ENCODE measurements around the gene ZNF862. TPM values are rescaled to one million over a fixed set of nuclear protein-coding genes. Genes with fewer than 3 reads are reported as not detected.

Gene ZNF862
- polyA plus RNA-seq, 3 donors: 17.1 to 19.9 (median 17.5) TPM

DNA sequence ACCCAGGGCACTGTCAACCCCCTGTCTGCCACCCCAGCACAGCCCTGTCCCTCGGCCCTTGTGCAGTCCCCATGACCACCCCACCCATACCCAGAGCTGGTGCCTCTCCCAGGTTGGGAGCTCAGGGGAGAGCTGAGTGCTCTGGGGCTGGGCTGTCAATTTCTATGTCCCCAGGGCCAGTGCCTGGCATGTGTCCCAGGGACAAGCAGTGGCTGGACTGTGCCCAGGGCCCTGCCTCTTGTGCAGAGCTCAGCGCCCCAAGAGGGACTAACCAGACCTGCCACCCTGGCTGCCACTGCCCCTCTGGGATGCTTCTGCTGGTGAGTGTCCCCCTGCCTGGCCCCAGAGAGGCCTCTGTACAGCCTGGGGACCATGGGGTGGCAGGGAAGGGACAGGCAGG, 29.0 kb upstream of the ZNF862 start:
- no peak for DNase-seq (ENCODE audit: low read depth in 3 of 3, low spot score in 2 of 3)

DNA sequence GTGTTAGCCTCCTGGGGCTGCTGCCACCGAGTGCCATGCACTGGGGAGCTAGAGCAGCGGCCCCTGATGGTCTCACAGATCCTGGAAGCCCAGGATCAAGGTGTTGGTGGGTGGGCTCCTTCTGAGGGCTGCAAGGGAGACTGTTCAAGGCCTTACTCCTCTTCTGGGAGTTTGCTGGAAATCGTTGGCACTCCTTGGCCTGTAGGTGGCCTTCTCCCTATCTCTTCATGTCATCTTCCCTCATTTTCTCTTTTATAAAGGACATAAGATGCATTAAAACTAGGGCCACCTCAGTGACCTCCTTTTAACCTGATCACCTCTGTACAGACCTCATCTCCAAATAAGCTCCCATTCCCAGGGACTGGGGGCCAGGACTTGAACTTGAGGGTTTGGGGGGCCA, 27.0 kb upstream of the ZNF862 start:
- no peak for DNase-seq (ENCODE audit: low read depth in 3 of 3, low spot score in 2 of 3)

DNA sequence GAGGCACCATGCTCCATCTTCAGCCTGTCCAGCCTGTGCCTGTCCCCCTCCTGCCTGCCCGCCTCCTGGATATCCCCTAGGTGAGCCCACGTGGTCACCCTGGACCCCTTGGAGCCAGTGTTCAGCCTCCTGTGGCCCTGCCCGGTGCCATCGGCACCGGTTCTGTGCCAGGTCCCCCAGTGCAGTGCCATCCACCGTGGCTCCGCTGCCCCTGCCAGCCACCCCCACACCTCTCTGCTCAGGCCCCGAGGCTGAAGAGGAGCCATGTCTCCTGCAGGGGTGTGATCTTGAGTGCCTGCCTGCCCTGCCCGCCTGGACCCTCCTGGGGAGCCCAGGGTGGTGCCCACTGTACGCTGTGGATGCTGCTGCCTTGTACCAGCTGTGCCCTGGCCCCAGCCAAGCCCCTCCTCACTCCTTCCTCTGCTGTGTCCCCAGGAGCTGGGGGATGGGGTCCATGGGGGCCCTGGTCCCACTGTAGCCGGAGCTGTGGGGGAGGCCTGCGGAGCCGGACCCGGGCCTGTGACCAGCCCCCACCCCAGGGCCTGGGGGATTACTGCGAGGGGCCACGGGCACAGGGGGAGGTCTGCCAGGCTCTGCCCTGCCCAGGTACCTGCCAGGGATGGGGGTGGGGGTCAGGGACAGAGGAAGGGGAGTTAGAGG, 26.2 kb upstream of the ZNF862 start:
- no peak for DNase-seq (ENCODE audit: low read depth in 3 of 3, low spot score in 2 of 3)

DNA sequence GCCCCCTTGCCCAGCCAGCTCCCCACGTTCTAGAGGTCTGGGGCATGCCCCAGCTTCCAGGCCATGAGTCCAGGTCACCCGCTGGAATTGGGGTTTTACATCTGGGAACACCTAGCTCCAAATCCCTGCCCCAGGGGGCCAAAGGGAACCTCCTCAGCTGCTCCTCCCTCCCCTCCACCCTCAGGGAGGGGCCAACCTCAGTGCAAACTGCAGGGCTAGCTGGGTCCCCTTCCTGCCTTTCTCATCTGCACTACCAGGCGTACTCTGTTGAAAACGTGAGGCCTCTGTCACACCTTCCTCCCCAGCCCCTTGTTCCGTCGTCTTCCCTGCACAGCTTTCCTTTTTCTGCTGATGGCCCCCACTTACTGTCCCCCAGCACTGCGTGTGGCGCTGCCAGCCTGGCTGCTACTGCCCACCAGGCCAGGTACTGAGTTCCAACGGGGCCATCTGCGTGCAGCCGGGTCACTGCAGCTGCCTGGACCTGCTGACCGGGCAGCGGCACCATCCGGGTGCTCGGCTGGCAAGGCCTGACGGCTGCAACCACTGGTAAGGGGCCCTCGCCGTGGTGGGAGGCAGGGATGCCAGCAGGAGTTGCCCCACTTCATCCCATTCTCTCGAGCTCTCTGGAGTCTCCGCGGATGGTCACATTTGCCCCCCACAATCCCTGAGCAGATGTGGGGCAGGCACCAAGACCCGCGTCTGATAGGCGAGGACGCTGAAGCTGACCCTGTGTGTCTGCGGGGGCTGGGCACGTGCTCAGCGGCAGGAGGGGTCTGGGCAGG, 24.7 kb upstream of the ZNF862 start:
- DNase-seq (ENCODE audit: low read depth in 3 of 3, low spot score in 2 of 3): no peak

DNA sequence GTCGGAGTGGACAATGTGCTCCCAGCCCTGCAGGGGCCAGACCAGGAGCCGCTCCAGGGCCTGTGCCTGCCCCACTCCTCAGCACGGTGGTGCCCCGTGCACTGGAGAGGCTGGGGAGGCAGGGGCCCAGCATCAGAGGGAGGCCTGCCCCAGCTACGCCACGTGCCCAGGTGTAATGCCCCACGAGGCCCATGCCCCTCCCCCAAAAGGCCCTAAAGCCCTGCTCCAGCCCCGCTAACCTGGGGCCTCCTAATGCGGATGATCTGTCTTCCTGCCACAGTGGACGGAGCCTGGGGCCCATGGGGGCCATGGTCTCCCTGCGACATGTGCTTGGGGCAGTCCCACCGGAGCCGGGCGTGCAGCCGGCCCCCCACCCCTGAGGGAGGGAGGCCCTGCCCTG, 23.7 kb upstream of the ZNF862 start:
- no peak for DNase-seq (ENCODE audit: low read depth in 3 of 3, low spot score in 2 of 3)

DNA sequence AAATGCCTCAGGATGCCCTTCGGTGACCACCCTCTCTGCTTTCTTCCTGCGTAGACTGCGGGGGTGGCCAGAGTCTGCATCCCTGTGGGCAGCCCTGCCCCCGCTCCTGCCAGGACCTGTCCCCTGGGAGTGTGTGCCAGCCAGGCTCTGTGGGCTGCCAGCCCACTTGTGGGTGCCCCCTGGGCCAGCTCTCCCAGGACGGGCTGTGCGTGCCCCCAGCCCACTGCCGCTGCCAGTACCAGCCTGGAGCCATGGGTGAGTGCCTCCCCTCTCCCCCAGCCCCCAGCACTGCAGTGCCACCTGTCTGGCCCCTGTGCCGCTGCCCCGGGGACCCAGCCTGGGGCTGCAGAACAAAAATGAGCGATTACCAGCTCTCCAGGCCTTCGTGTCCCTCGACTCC, 23.1 kb upstream of the ZNF862 start:
- DNase-seq (ENCODE audit: low read depth in 3 of 3, low spot score in 2 of 3): no peak

DNA sequence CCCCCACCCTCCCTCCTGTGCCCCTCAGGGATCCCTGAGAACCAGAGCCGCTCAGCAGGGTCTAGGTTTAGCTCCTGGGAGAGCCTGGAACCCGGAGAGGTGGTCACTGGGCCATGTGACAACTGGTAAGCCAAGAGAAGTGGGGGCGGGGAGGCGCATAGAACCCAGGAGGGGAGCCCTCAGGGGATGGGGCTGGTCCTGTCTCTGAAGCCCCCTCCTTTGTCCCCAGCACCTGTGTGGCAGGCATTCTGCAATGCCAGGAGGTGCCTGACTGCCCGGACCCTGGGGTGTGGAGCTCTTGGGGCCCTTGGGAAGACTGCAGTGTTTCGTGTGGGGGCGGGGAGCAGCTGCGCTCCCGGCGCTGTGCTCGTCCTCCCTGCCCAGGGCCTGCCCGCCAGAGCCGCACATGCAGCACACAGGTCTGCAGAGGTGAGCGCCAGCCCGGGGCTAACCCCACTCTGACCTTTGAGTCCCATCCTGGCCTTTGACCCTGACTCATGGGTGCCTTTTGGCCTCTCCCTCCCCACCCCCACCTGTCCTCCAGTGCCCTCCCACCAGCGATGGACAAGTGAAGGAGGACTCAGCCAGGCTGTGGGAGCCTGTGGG, 22.4 kb upstream of the ZNF862 start:
- DNase-seq (ENCODE audit: low read depth in 3 of 3, low spot score in 2 of 3): no peak

DNA sequence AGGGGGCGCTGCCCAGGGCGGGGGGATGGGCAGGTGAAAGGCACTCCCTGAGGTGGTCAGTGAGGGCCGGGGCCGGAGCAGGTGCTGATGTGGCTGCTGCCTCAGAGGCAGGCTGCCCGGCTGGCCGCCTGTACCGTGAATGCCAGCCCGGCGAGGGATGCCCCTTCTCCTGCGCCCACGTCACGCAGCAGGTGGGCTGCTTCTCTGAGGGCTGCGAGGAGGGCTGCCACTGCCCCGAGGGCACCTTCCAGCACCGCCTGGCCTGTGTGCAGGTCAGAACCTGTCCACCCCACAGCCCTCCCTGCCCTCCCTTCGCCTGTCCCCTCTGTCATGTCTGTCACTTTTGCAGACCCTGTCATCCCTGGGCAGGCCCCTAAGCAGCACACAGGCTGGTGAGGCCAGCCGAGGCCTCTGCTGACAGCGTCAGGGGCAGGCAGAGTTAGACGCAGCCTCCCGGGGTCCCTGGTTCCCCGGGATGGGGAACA, 21.9 kb upstream of the ZNF862 start:
- DNase-seq (ENCODE audit: low read depth in 3 of 3, low spot score in 2 of 3): no peak

DNA sequence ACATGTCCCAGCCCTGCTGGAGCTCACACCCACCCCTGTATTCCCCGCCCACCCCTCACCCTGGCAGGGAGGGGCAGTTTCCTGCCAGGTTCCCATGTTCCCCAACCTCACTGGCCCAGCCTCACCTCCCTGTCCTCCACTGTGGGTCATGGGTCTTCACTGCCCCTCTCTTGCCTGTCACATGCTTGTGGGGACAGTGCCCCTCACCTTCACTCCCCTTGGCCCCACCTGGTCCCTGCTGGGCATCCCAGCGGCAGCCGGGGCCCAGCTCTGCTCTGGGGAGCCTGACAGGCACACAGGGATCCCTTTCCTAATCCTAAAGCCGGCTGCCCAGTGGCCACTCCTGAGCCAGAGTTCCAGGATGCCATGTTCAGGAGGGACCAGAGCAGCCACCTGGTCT, 21.4 kb upstream of the ZNF862 start:
- no peak for DNase-seq (ENCODE audit: low read depth in 3 of 3, low spot score in 2 of 3)

DNA sequence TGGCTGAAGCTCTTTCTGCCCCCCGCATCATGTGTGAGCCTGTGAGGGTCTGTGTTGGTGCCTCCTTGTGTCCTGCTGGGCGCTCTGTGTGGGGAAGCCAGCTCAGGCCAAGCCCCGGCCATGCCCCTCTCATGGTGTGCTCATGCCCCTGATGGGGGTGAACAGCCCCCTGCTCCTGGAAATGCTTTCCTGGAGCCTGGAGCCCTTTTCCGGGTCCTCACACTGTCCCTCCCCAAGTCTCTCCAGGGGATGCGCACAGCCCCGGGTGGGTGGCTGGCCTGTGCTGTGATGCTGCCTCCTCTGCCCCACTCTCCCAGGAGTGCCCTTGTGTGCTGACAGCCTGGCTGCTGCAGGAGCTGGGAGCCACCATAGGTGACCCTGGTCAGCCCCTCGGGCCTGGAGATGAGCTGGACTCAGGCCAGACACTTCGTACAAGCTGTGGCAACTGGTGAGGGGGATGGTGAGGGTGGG, 20.8 kb upstream of the ZNF862 start:
- DNase-seq (ENCODE audit: low read depth in 3 of 3, low spot score in 2 of 3): no peak

DNA sequence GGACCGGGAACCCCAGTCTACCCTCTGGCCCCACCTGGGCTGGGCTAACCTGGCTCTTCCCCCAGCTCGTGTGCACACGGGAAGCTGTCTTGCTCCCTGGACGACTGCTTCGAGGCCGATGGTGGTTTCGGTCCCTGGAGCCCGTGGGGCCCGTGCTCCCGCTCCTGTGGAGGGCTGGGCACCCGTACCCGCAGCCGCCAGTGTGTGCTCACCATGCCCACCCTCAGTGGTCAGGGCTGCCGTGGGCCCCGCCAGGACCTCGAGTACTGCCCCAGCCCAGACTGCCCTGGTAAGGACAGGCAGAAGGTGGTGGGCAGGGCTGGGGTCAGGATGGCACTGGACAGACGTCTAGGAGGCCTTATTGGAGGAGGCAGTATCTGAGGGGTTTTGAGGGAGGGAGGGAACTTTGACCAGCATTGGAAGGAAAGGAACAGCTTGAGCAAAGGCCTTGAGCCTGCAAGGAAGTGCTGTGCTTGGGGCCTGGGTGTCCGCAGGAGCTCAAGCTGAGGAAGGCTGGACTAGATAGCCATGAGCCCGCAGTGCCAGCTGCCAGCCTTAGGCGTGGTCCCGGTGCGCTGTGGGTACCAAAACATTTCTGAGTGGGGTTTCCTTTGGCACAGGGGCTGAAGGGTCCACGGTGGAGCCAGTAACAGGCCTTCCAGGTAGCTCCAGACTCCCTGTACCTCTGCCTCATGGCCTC, 20.2 kb upstream of the ZNF862 start:
- DNase-seq (ENCODE audit: low read depth in 3 of 3, low spot score in 2 of 3): no peak

DNA sequence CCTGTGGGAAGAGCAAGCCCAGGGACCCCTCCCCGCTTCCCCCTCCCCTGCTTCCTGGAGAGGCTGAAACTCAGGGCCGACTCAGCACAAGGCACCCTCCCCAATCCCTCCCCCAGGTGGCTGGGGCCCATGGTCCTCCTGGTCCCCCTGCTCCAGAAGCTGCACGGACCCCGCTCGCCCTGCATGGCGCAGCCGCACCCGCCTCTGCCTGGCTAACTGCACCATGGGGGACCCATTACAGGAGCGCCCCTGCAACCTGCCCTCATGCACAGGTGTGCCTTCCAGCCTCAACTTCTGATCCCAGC, 19.7 kb upstream of the ZNF862 start:
- DNase-seq (ENCODE audit: low read depth in 3 of 3, low spot score in 2 of 3): no peak

DNA sequence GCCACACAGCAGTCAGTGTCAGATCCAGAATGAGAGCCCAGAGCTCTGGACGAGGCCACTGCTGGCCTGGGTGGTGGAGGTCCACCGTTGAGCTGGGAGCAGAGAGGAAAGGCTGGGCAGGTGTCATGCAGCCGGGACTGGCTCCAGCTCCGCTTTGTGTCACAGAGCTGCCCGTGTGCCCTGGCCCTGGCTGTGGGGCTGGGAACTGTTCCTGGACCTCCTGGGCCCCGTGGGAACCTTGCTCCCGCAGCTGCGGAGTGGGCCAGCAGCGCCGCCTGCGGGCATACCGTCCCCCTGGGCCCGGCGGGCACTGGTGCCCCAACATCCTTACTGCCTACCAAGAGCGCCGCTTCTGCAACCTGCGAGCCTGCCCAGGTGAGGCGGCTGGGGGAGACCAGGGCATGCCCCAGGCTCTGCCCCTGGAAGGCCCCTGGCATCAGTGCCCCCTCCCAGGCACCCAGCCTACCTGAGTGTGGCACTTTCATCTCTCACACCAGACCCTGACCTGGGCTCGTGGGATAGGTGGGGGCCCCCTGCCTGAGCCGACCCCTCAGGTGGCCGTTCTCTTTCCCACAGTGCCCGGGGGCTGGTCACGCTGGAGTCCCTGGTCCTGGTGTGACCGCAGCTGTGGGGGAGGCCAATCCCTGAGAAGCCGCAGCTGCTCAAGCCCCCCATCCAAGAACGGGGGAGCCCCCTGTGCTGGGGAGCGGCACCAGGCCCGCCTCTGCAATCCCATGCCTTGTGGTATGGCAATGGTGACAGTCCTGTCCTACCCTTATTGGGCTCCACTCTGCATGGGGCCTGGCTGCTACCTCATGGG, 18.8 kb upstream of the ZNF862 start:
- no peak for DNase-seq (ENCODE audit: low read depth in 3 of 3, low spot score in 2 of 3)

DNA sequence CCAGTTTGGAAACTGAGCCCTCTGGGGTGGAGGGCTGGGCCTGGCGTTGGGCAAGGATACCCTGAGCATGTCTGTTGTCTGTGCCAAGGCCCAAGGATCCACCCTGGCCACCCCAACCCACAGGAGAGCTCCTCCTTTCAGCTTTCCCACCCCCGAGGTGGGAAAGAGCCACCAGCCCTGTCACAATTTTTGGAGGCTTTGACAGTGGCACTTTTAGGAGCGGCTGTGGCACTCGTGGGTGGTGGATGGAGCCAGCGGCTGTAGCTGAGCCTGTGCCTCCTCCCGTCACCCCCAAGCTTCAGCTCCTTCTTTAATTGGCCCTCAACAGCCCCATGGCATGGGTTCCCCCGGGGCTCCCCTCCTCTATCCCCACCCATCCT, 18.2 kb upstream of the ZNF862 start:
- no peak for DNase-seq (ENCODE audit: low read depth in 3 of 3, low spot score in 2 of 3)

DNA sequence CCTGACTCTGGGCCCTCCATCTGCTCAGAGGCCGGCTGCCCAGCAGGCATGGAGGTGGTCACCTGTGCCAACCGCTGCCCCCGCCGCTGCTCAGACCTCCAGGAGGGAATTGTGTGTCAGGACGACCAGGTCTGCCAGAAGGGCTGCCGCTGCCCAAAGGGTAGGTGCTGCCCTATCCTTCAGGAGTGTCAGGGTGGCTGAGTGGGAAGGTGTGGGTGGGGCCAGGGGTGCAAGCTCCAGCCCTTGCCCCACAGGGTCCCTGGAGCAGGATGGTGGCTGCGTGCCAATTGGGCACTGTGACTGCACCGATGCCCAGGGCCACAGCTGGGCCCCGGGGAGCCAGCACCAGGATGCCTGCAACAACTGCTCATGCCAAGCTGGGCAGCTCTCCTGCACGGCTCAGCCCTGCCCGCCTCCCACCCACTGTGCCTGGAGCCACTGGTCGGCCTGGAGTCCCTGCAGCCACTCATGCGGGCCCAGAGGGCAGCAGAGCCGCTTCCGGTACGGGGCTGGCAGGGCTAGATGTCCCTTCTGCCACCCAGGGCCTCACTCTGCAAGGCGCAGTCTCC, 17.5 kb upstream of the ZNF862 start:
- DNase-seq (ENCODE audit: low read depth in 3 of 3, low spot score in 2 of 3): no peak

DNA sequence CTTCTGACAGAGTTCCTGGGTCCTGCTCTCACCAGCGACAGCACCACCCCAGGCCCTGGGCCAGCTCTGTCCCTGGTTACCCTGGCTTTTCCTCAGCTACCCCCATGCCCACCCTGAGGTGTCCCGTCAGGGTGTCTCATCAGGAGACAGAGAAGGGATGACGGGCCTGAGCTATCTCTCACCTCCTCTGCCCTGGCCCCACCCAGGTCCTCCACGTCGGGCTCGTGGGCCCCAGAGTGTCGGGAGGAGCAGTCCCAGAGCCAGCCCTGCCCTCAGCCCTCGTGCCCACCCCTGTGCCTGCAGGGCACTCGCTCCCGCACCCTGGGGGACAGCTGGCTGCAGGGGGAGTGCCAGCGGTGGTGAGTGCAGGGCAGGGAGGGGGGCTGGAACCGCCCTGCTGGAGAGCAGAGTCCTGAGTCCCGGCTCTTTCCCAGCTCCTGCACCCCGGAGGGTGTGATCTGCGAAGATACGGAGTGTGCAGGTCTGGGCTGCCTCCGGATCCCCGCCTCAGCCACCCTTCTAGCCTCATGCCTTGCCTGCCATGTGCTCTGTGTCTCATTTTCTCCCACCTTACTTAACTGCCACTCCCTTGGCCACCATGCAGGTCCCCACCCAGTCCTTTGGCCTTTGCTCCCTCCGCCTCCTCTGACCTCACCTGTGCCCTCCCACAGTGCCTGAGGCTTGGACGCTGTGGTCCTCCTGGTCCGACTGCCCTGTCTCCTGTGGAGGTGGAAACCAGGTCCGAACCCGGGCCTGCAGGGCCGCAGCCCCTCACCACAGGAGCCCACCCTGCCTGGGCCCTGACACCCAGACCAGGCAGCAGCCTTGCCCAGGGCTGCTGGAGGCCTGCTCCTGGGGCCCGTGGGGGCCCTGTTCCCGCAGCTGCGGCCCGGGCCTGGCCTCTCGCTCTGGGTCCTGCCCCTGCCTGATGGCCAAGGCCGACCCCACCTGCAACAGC, 16.7 kb upstream of the ZNF862 start:
- no peak for DNase-seq (ENCODE audit: low read depth in 3 of 3, low spot score in 2 of 3)

DNA sequence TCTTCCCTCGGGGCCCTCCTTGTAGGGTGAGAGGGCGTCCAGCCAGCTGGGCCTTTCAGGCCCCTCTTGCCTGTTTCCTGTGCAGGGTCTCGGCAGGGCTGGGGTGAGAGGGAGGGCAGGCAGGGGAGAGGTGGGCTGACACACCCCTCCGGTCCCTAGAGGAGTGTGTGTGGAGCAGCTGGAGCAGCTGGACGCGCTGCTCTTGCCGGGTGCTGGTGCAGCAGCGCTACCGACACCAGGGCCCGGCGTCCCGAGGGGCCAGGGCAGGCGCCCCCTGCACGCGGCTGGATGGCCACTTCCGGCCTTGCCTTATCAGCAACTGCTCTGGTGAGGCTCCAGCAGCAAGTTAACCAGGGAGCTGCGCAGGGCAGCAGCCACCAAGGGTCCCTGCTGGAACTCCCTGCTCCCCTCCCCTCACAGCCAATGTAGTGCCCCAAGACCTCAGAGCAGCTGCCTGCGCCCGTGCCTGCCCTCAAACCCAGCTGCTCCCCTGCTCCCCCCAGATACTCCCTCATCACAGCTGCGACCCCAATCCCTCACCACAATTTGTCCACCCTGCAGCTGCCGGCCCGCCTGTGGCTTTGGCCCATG, 15.7 kb upstream of the ZNF862 start:
- no peak for DNase-seq (ENCODE audit: low read depth in 3 of 3, low spot score in 2 of 3)

DNA sequence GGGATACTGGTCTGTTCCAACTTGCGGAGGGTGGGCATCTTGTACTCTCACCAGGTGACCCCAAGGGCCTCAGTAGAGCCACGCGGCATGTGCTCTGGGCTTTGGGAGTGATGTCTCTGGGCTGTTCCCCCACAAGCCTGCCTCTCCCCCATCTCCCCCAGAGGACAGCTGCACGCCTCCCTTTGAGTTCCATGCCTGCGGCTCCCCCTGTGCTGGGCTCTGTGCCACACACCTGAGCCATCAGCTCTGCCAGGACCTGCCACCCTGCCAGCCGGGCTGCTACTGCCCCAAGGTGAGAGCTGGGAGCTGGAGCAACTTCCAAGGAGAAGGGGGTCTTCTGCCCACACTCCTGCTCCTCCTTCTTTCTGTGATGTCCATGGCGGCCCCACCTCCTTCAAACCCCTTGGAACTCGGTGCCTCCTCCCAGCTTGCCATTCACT, 15.0 kb upstream of the ZNF862 start:
- no peak for DNase-seq (ENCODE audit: low read depth in 3 of 3, low spot score in 2 of 3)

Data from right renal cortex interstitium (tissue), 3 donors.